Psoas muscle (tissue), 8 donors: ENCODE measurements around the gene FBXO44. TPM values are rescaled to one million over a fixed set of nuclear protein-coding genes. Genes with fewer than 3 reads are reported as not detected.

ENCODE experiments used
- ATAC-seq, 4 donors: fragments of 200-7000 bp; cut with Tn5 transposase; one replicate each; pipeline ENCODE4 v1.9.1; 2020; ENCODE audit warnings: moderate library complexity in 3 of 4, mild to moderate bottlenecking in 2 of 4
- DNase-seq, 2 donors: peaks; one replicate each; pipeline ENCODE4 v3.0.0-alpha.2; 2020
- H3K27ac ChIP-seq: fragments of 200-600 bp; one replicate; pipeline ENCODE4 v1.8.0; 2022
- H3K27me3 ChIP-seq, 3 donors: fragments of 200-600 bp in 1 of 3; one replicate each; pipeline versions ENCODE4 v1.6.1 to v1.8.0; 2013 to 2022; ENCODE audit warnings: low read length in 2 of 3, mild to moderate bottlenecking in 2 of 3, moderate library complexity in 1 of 3; ENCODE audit not compliant: insufficient read depth in 3 of 3
- H3K36me3 ChIP-seq, 2 donors: fragments of 200-600 bp in 1 of 2; one replicate each; pipeline versions ENCODE4 v1.6.1 to v1.8.0; 2013 to 2022; ENCODE audit warnings: low read depth in 1 of 2, mild to moderate bottlenecking in 1 of 2, moderate library complexity in 1 of 2; ENCODE audit not compliant: insufficient read depth in 1 of 2
- H3K4me1 ChIP-seq: fragments of 200-600 bp; one replicate; pipeline ENCODE4 v1.8.0; 2022
- H3K4me3 ChIP-seq: fragments of 200-600 bp; one replicate; pipeline ENCODE4 v1.8.0; 2022; ENCODE audit warnings: mild to moderate bottlenecking
- H3K9me3 ChIP-seq: fragments of 200-600 bp; one replicate; pipeline ENCODE4 v1.8.0; 2022
- WGBS, 3 donors: extraction: QIAGEN DNeasy Blood & Tissue Kit; methylation state at CpG; one replicate each; pipeline versions ENCODE4 v1.1.6 to v1.1.7; 2013; 5-methylcytosine and 5-hydroxymethylcytosine counted together
- intact Hi-C, 2 donors: fragments of 100-400 bp; cut with DNase I; formaldehyde crosslinking; loops; one replicate each; pipeline versions ENCODE4 v1.11.0 to v1.14.2; 2022
- polyA plus RNA-seq, 3 donors: library from polyadenylated mRNA; stranded (reverse); fragments of 200-250 nt; gene quantifications; one replicate each; pipeline ENCODE4 v1.2.3, GENCODE V29; 2013
- total RNA-seq, 4 donors: library from RNA; stranded (reverse); fragmentation: NEBNext Ultra II Directional in 2 of 4; extraction: Animal tissue kit (Norgen Biotek cat#: 25700) in 2 of 4; gene quantifications; one replicate each; pipeline versions ENCODE4 v1.2.1 to v1.2.4, GENCODE V29; 2021 to 2023
- TF ChIP-seq, protein P1 (sequence below): fragments of 200-600 bp; IDR thresholded peaks from one replicate; pipeline ENCODE4 v1.8.0; 2022; ENCODE audit warnings: antibody characterized with exemption
- donor health status: healthy with polysubstance abuse.
- donor health status: DM: no; HTN: no; CAD: no; lungs with moderate emphysema.
- donor health status: Bipolar disorder and iron deficiency.
- donor health status: healthy.
- donor health status: DM: yes; HTN: yes; CAD: no.
- donor health status: DM: no; HTN: no; CAD: no.
- donor health status: DM: no; HTN: no; CAD: no.
- donor health status: DM: yes; HTN: yes; CAD: no.

Gene FBXO44
- total and polyA plus RNA-seq, 7 donors: 2.9 to 8.4 (median 4.5) TPM

DNA sequence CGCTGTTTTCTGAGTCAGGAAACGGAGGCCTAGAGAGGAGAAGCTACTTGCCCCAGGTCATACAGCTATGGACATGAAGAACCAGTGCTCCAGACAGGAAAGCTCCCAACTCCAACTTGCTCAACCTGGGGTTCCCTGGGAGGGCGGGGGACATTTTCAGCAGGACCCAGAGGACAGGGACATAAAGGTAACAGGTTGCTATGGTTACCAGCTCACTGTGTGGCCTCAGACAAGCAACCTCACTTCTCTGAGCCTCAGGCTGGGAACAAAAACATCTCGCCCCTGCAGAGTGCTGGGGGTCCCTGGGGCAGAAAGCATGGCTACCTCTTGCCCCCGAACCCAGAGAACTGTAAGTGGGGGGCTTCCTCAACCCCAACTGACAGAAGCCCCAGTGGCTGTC lies 16.6 kb upstream of the FBXO44 start:
- ATAC-seq (no peak), DNase-seq (no peak)
- whole genome bisulfite sequencing, 3 donors: 56 to 62% (median 58%) methylated on average over 5 of the region's 5 CpGs
- TF ChIP-seq, protein P1, sequence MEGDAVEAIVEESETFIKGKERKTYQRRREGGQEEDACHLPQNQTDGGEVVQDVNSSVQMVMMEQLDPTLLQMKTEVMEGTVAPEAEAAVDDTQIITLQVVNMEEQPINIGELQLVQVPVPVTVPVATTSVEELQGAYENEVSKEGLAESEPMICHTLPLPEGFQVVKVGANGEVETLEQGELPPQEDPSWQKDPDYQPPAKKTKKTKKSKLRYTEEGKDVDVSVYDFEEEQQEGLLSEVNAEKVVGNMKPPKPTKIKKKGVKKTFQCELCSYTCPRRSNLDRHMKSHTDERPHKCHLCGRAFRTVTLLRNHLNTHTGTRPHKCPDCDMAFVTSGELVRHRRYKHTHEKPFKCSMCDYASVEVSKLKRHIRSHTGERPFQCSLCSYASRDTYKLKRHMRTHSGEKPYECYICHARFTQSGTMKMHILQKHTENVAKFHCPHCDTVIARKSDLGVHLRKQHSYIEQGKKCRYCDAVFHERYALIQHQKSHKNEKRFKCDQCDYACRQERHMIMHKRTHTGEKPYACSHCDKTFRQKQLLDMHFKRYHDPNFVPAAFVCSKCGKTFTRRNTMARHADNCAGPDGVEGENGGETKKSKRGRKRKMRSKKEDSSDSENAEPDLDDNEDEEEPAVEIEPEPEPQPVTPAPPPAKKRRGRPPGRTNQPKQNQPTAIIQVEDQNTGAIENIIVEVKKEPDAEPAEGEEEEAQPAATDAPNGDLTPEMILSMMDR: no peak
- Histone ChIP-seq H3K27ac (no peak overlapping the region), H3K4me1 (no peaks in the 10 kb centered on the region), H3K27me3 (peaks cover 0 to 12% (median 0%) of the 10 kb centered on the region in 3 donors), H3K4me3 (no peak overlapping the region), H3K9me3 (no peaks in the 10 kb centered on the region), H3K36me3 (no peaks in the 10 kb centered on the region)
- intact Hi-C loops: no loop called here

DNA sequence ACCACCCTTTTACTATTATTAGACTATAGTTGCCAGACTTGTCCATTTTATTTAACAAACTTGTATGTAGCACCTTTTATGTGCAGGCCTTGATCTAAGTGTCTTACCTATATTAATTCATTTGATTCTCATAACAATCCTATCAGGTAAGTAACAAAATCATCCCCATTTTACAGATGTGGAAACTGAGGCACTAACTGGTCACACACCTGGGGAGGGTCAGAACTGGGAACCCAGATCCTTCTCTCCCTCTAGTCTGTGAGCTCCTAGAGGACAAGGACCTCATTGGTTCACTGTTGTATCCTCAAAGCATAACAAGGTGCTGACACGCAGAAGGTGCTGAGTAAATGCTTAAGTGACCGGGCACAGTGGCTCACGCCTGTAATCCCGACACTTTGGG lies 15.3 kb upstream of the FBXO44 start:
- DNase-seq (no peak), ATAC-seq (no peak)
- no peaks in the 10 kb centered on the region for H3K4me1 ChIP-seq
- 88 to 91% (median 90%) methylated on average over 4 of the region's 4 CpGs for WGBS, 3 donors
- TF ChIP-seq, protein P1: no peak
- H3K4me3 ChIP-seq: no peak overlapping the region
- H3K36me3 ChIP-seq: no peaks in the 10 kb centered on the region
- H3K27ac ChIP-seq: no peak overlapping the region
- intact Hi-C loops: no loop called here
- H3K9me3 ChIP-seq: no peaks in the 10 kb centered on the region
- H3K27me3 ChIP-seq: peaks cover 0 to under 1% (median 0%) of the 10 kb centered on the region in 3 donors

DNA sequence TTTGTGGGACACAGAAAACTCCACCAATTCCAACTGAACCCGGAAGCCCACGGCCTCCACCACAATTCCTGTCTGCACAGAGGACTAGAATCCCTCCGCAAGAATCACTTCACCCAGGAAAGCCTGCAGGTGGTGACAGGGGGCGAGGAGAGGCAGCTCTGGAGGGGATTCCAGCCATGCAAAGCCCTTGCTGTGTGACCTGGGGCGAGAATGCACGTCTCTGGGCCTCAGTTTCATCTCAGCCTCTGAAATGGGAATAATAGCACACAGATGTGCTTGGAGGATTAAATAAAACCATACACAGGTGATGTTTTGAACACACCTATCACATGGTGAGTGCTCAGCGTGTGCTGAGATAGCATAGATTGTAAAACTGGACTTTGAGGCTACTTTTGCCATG lies 14.6 kb upstream of the FBXO44 start:
- 60 to 65% (median 60%) methylated on average over 7 of the region's 7 CpGs for WGBS, 3 donors
- intact Hi-C loops: loop anchor here (5.0 to 10.0 kb wide), 3 partner anchors 303 to 603 kb away; no protein-coding TSS in a partner anchor
- TF ChIP-seq, protein P1: no peak
- DNase-seq: no peak
- Histone ChIP-seq H3K36me3 (no peaks in the 10 kb centered on the region), H3K27me3 (no peaks in the 10 kb centered on the region), H3K9me3 (no peaks in the 10 kb centered on the region), H3K4me1 (no peaks in the 10 kb centered on the region), H3K4me3 (no peak overlapping the region), H3K27ac (no peak overlapping the region)
- no peak for ATAC-seq

DNA sequence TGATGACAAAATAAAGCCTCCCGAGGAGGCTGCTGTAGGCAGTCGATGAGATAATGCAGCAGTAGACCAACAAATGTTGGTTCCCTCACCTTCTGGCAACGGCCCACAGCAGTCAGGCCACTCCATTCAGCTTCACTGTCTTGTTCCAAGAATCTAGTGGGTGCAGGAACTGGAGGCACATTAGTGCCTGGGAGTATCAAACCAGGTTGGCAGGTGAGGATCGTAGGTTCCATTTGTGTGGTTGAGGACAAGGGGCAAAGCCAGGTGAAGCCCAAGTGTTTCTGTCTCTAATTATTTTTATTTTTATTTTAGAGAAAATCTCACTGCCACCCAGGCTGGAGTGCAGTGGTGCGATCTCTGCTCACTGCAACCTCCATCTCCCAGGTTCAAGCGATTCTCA lies 13.7 kb upstream of the FBXO44 start:
- H3K27ac ChIP-seq: no peak overlapping the region
- 55 to 63% (median 57%) methylated on average over 6 of the region's 6 CpGs for WGBS, 3 donors
- DNase-seq (no peak), ATAC-seq (no peak)
- no peaks in the 10 kb centered on the region for H3K36me3 ChIP-seq
- no peak overlapping the region for H3K4me3 ChIP-seq
- TF ChIP-seq, protein P1: no peak
- no peaks in the 10 kb centered on the region for H3K9me3 ChIP-seq
- intact Hi-C loops: loop anchor here (5.0 to 10.0 kb wide), 3 partner anchors 304 to 604 kb away; no protein-coding TSS in a partner anchor
- no peaks in the 10 kb centered on the region for H3K4me1 ChIP-seq
- H3K27me3 ChIP-seq: no peaks in the 10 kb centered on the region

DNA sequence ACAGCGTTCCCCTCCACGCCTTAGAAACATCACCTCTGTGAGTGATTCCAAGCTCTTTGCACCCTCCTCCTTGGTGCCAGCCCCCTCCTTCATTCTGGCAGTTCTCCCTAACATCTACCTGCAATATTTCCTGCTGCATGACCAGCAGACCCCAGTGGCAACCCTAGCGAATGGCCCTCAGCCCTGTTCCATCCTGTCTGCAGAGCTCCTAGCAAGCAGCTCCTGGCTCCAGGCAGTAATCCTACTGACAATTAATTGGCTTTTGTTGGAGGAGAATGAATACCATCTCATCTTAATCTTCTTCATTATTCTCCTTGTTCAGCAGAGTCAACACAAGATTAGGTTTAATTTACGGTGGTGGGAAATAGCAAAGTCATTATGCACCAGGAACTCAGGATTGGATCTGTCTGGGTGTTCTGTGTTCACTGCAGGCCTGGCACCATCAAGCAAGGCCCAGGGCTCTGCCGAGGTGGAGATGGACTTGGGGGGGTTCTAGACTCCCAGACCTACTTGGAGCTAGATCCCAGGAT lies 12.8 kb upstream of the FBXO44 start:
- H3K27ac ChIP-seq: no peak overlapping the region
- ATAC-seq (no peak), DNase-seq (no peak)
- TF ChIP-seq, protein P1: no peak
- H3K27me3 ChIP-seq: no peaks in the 10 kb centered on the region
- no peak overlapping the region for H3K4me3 ChIP-seq
- H3K36me3 ChIP-seq: no peaks in the 10 kb centered on the region
- 45 to 48% (median 47%) methylated on average over 5 of the region's 5 CpGs for WGBS, 3 donors
- H3K4me1 ChIP-seq: no peaks in the 10 kb centered on the region
- intact Hi-C loops: loop anchor here (5.0 to 10.0 kb wide), 3 partner anchors 305 to 605 kb away; no protein-coding TSS in a partner anchor
- no peaks in the 10 kb centered on the region for H3K9me3 ChIP-seq
